OCI-LY7 (cell line): ENCODE data around the gene CD6.

Source experiments
- CTCF ChIP-seq: fragments of 200-600 bp; sonication (generic); conservative IDR thresholded peaks from 2 replicates; pipeline ENCODE4 v1.5.1; 2014; ENCODE audit warnings: mild to moderate bottlenecking, antibody characterized with exemption, low read length, moderate library complexity, mixed read lengths
- EZH2phosphoT487 ChIP-seq: fragments of 200-600 bp; sonication (generic); IDR thresholded peaks from 2 replicates; pipeline ENCODE4 v1.6.1; 2018; ENCODE audit warnings: low read depth, borderline replicate concordance, mild to moderate bottlenecking, mixed run types, antibody characterized with exemption, low read length, moderate library complexity, mixed read lengths

- no peak for TF ChIP-seq CTCF
- TF ChIP-seq EZH2phosphoT487, result no peak
Observed at GRCh38 chr11:60939301-60939700, 32.2 kb upstream of the CD6 start.
